Measurements from ENCODE around the gene ADAMTS3. TPM values are rescaled to one million over a fixed set of nuclear protein-coding genes. Genes with fewer than 3 reads are reported as not detected.

ADAMTS3 gene
- total RNA-seq, 1 experiment from 2014 or later = 4.4 TPM

DNA sequence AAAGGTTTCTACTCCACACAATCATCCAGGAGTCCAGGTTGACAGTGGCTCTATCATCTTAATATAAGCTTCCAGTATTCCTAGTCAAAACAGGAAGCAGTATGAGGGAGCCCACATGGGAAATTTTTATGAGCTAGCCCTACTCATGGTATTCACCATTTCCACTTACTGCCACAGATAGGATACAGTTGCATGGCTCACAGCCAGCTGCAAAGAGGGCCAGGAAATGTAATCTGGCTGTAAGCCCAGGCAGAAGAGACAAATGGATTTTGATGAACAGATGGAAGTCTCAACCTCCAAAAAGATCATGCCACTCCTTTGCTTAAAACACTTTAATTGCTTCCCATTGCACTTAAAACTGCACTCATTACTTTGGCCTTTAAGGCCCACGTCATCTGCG is 150.6 kb downstream of the ADAMTS3 start:
- POLR2A ChIA-PET = no interaction called here

DNA sequence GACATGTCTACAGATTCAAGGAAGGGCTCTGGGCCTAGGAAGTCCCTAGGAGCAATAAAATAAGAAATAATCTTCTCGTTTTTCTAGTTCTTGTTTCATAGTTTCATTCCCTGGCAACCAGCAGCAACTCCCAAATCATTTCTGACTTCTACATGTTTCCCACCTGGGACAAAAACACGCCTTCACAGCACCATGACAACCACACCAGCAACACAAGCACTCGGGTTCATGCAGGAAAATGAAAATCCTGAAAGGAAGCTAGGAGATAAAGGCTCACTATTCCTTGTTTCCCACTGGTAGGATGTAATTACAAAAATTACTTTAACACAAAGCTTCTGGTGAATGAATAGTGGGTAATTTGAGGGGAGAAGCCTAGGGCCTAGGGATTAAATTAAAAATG is 158.9 kb downstream of the ADAMTS3 start:
- Mint-ChIP-seq H3K4me3 (no peak overlapping the region), H3K4me1 (peaks cover 4% of the 10 kb centered on the region; the same call in 1 of the 2 replicates), H3K36me3 (no peaks in the 10 kb centered on the region), H3K27me3 (ENCODE audit: low read depth) (no peaks in the 10 kb centered on the region), H3K27ac (no peak overlapping the region), H3K9me3 (no peaks in the 10 kb centered on the region)
- POLR2A ChIA-PET = no interaction called here
- ATAC-seq (no peak), DNase-seq (ENCODE audit: low spot score) (no peak)
- CTCF ChIA-PET = no interaction called here
- TF ChIP-seq, protein P1, sequence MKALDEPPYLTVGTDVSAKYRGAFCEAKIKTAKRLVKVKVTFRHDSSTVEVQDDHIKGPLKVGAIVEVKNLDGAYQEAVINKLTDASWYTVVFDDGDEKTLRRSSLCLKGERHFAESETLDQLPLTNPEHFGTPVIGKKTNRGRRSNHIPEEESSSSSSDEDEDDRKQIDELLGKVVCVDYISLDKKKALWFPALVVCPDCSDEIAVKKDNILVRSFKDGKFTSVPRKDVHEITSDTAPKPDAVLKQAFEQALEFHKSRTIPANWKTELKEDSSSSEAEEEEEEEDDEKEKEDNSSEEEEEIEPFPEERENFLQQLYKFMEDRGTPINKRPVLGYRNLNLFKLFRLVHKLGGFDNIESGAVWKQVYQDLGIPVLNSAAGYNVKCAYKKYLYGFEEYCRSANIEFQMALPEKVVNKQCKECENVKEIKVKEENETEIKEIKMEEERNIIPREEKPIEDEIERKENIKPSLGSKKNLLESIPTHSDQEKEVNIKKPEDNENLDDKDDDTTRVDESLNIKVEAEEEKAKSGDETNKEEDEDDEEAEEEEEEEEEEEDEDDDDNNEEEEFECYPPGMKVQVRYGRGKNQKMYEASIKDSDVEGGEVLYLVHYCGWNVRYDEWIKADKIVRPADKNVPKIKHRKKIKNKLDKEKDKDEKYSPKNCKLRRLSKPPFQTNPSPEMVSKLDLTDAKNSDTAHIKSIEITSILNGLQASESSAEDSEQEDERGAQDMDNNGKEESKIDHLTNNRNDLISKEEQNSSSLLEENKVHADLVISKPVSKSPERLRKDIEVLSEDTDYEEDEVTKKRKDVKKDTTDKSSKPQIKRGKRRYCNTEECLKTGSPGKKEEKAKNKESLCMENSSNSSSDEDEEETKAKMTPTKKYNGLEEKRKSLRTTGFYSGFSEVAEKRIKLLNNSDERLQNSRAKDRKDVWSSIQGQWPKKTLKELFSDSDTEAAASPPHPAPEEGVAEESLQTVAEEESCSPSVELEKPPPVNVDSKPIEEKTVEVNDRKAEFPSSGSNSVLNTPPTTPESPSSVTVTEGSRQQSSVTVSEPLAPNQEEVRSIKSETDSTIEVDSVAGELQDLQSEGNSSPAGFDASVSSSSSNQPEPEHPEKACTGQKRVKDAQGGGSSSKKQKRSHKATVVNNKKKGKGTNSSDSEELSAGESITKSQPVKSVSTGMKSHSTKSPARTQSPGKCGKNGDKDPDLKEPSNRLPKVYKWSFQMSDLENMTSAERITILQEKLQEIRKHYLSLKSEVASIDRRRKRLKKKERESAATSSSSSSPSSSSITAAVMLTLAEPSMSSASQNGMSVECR (CRISPR knock-in tag; IDR thresholded peaks at IDR 0.05; ENCODE audit: borderline replicate concordance) = no peak

More for the DNA sequence above, 150.6 kb downstream of the ADAMTS3 start:
- Mint-ChIP-seq H3K4me3 (no peak overlapping the region), H3K36me3 (no peaks in the 10 kb centered on the region), H3K4me1 (no peaks in the 10 kb centered on the region), H3K9me3 (no peaks in the 10 kb centered on the region), H3K27me3 (ENCODE audit: low read depth) (no peaks in the 10 kb centered on the region), H3K27ac (no peak overlapping the region)
- ATAC-seq (no peak), DNase-seq (ENCODE audit: low spot score) (no peak)
- TF ChIP-seq, protein P2, sequence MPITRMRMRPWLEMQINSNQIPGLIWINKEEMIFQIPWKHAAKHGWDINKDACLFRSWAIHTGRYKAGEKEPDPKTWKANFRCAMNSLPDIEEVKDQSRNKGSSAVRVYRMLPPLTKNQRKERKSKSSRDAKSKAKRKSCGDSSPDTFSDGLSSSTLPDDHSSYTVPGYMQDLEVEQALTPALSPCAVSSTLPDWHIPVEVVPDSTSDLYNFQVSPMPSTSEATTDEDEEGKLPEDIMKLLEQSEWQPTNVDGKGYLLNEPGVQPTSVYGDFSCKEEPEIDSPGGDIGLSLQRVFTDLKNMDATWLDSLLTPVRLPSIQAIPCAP (CRISPR knock-in tag; IDR thresholded peaks at IDR 0.05) = no peak
- TF ChIP-seq IRF2 (CRISPR knock-in tag; IDR thresholded peaks at IDR 0.05; ENCODE audit: borderline replicate concordance, low read depth) (no peak), SMAD3 (CRISPR knock-in tag; IDR thresholded peaks at IDR 0.05; ENCODE audit: borderline replicate concordance) (no peak), ZNF121 (CRISPR knock-in tag; IDR thresholded peaks at IDR 0.05) (no peak), CREM (CRISPR knock-in tag; IDR thresholded peaks at IDR 0.05) (no peak), TP53 (CRISPR knock-in tag; IDR thresholded peaks at IDR 0.05) (no peak), NFYB (CRISPR knock-in tag; conservative IDR thresholded peaks at IDR 0.05; ENCODE audit: low read depth) (no peak)
- TF ChIP-seq, protein P3, sequence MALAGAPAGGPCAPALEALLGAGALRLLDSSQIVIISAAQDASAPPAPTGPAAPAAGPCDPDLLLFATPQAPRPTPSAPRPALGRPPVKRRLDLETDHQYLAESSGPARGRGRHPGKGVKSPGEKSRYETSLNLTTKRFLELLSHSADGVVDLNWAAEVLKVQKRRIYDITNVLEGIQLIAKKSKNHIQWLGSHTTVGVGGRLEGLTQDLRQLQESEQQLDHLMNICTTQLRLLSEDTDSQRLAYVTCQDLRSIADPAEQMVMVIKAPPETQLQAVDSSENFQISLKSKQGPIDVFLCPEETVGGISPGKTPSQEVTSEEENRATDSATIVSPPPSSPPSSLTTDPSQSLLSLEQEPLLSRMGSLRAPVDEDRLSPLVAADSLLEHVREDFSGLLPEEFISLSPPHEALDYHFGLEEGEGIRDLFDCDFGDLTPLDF (CRISPR knock-in tag; IDR thresholded peaks at IDR 0.05) = no peak
- TF ChIP-seq, protein P4, sequence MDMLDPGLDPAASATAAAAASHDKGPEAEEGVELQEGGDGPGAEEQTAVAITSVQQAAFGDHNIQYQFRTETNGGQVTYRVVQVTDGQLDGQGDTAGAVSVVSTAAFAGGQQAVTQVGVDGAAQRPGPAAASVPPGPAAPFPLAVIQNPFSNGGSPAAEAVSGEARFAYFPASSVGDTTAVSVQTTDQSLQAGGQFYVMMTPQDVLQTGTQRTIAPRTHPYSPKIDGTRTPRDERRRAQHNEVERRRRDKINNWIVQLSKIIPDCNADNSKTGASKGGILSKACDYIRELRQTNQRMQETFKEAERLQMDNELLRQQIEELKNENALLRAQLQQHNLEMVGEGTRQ (CRISPR knock-in tag; IDR thresholded peaks at IDR 0.05) = no peak
- TF ChIP-seq, protein P5, sequence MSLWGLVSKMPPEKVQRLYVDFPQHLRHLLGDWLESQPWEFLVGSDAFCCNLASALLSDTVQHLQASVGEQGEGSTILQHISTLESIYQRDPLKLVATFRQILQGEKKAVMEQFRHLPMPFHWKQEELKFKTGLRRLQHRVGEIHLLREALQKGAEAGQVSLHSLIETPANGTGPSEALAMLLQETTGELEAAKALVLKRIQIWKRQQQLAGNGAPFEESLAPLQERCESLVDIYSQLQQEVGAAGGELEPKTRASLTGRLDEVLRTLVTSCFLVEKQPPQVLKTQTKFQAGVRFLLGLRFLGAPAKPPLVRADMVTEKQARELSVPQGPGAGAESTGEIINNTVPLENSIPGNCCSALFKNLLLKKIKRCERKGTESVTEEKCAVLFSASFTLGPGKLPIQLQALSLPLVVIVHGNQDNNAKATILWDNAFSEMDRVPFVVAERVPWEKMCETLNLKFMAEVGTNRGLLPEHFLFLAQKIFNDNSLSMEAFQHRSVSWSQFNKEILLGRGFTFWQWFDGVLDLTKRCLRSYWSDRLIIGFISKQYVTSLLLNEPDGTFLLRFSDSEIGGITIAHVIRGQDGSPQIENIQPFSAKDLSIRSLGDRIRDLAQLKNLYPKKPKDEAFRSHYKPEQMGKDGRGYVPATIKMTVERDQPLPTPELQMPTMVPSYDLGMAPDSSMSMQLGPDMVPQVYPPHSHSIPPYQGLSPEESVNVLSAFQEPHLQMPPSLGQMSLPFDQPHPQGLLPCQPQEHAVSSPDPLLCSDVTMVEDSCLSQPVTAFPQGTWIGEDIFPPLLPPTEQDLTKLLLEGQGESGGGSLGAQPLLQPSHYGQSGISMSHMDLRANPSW (CRISPR knock-in tag; conservative IDR thresholded peaks at IDR 0.05; ENCODE audit: low read depth) = no peak
- TF ChIP-seq, protein P6, sequence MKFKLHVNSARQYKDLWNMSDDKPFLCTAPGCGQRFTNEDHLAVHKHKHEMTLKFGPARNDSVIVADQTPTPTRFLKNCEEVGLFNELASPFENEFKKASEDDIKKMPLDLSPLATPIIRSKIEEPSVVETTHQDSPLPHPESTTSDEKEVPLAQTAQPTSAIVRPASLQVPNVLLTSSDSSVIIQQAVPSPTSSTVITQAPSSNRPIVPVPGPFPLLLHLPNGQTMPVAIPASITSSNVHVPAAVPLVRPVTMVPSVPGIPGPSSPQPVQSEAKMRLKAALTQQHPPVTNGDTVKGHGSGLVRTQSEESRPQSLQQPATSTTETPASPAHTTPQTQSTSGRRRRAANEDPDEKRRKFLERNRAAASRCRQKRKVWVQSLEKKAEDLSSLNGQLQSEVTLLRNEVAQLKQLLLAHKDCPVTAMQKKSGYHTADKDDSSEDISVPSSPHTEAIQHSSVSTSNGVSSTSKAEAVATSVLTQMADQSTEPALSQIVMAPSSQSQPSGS (CRISPR knock-in tag; IDR thresholded peaks at IDR 0.05; ENCODE audit: borderline replicate concordance, low read depth) = no peak
- CTCF ChIA-PET = interaction anchor here (1.2 kb wide), 1 partner anchor 91 kb away, joined by 6 read pairs; no protein-coding TSS in a partner anchor
